ENCODE data around the gene TUBGCP6.

Gene TUBGCP6

DNA sequence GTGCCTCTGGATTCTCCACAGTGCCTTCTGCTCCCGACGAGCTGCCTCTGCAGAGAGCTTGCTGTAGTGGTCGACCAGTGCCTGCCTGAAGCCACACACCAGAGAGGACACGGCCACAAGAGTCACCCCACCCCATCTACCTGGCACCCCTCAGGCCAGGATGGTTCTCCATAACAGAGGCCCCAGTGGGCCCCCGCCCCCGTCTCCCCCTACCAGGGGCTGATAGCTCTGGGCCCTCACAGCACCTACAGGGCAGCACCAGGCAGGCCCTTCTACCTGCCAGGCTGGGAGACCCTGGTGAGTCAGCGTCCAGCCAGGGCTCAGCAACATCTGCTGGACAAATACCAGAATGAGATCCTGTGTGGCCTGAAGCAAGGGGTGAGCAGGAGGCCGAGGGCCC lies 22.3 kb downstream of the TUBGCP6 start:
- no peak for DNase-seq

GRCh38 chr22:50221410-50222300 lies 23.2 kb downstream of the TUBGCP6 start:
- no peak for DNase-seq

DNA sequence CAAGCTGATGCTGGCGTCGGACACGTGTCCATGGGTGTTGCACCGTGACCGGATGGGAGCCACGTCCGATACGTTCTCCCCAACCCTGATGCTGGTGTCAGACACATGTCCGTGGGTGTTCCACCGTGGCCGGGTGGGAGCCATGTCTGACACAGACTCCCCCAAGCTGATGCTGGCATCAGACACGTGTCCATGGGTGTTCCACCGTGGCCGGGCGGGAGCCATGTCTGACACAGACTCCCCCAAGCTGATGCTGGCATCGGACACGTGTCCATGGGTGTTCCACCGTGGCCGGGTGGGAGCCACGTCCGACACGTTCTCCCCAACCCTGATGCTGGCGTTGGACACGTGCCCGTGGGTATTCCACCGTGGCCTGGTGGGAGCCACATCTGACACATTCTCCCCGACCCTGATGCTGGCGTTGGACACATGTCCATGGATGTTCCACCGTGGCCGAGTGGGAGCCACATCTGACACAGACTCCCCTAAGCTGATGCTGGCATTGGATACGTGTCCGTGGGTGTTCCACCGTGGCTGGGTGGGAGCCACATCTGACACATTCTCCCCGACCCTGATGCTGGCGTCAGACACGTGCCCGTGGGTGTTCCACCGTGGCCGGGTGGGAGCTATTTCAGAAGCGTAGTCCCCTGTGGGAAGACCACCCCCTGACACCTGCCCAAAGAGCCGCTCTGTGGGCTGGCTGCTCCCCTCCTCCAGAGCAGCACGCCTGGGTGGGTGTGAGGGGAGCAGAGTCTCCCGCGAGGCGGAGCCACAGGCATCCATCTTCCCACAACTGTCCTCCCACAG lies 24.0 kb downstream of the TUBGCP6 start:
- DNase-seq: no peak

GRCh38 chr22:50219800-50220602 lies 24.8 kb downstream of the TUBGCP6 start:
- DNase-seq: no peak

DNA sequence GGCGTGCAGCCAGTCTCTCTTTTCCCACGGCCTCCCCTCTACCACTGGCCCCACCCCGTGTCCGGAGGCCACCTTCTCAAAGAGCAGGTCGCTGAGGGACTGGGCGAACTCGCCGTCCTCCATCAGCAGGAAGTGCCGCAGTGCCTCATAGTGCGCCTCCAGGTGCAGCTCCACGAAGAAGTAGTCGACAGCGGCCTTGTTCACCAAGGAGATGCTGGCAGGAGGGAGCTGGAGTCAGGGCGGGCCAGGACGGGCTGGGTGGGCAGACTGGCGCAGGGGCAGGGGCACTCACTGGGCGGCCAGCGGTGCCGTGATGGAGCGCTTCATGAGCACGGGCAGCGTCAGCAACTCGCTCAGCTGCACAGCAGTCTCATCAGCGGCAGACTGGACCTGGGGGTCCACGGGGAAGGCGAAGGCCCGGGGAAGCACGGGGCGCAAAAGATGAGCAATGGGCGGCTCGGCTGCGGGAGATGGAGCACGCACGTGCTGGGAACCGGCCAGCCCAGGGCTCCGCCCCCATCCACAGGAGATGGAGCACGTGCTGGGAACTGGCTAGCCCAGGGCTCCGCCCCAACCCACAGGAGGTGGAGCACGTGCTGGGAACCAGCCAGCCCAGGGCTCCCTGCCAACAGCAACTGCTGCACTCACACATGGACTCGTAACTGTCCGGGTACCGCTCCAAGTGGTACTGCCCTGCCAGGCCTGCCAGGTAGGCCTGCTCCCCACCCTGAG lies 25.7 kb downstream of the TUBGCP6 start:
- peak; percentile 48 for DNase-seq

- DNase-seq: no peak
These were observed 26.4 kb downstream of the TUBGCP6 start for GRCh38 chr22:50218153-50218995.

GRCh38 chr22:50217543-50218152 lies 27.2 kb downstream of the TUBGCP6 start:
- no peak for DNase-seq

DNA sequence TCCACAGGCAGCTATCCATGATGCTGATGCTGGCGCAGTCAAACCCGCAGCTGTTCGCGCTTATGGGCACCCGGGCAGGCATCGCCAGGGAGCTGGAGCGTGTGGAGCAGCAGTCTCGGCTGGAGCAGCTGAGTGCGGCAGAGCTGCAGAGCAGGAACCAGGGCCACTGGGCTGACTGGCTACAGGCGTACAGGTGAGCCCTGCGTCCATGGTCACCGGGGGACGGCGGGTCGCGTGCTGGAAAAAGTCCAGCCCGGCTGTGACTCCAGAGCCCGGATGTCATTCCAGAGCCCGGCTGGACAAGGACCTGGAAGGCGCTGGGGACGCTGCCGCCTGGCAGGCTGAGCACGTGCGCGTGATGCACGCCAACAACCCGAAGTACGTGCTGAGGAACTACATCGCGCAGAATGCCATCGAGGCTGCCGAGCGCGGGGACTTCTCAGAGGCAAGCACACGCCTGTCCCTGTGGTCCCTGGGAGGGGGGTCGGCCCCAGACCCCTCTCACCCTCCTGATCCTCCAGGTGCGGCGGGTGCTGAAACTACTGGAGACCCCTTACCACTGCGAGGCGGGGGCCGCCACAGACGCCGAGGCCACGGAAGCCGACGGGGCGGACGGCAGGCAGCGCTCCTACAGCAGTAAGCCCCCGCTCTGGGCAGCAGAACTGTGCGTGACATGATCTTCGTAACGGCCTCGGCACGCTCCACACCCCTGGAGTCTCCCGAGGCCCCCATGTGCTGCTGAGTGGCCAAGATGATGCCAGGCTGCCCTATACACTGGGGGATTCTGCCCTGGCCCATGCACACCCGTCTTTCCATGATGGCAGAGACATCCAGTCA lies 27.9 kb downstream of the TUBGCP6 start:
- DNase-seq: no peak

DNA sequence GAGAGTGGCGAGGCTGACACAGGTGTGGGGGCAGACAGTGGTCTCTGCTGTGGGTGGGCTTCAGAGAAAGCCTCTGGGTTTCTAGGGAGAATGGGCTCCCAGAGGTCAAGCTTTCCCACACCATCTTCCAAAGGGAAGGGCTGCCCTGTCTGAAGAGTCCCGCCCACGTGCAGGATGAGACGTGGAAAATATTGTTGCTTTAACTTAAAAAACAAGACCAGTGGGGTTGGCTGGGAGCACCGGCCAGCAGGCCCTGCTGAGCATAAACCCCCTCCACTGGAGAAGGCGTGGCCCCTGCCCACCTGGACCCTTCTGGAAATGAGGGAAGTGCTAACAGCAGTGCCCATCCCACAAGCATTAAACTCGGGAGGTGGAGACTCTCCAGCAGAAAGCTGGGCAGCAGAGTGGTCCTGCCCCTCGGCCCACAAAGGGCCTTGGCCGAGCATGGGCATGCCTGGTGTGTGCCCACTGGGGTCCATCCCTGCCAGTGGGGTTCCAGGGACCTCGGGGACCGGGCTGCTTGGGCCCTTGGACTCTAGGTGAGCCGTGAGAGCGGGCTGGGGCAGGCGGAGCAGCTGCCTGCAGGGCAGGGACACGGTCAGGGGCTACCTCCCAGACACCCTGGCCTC lies 28.7 kb downstream of the TUBGCP6 start:
- DNase-seq: no peak

DNA sequence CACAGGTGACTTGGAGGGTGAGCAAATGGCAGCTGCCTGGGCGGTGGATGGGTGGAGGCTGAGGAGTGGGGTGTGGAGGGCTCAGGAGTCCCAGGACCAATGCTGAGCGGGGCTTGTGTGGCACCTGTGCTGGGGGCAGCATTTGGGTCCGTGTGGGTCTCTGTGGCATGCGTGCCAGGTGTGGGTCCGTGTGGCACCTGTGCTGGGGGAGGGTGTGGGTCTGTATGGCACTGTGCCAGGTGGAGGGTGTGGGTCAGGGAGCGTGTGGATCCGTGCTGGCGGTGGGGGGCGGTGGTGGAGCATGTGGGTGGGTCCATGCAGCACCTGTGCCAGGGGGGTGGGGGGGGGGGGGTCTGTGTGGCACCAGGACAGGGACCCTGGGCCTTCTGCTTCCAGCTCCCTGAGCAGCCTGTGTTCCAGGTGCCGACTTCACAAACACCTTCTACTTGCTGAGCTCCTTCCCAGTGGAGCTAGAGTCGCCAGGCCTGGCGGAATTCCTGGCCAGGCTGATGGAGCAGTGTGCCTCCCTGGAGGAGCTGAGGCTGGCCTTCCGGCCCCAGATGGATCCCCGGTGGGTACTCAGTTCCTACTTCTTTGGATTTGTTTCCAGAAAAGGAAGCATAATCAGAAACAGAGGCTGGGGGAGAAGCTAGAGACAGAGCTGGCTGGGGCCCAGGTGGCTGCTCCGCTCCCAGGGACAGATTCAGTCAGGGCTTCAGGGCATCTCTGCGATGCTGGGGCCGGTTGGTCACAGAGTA lies 29.3 kb downstream of the TUBGCP6 start:
- no peak for DNase-seq

DNA sequence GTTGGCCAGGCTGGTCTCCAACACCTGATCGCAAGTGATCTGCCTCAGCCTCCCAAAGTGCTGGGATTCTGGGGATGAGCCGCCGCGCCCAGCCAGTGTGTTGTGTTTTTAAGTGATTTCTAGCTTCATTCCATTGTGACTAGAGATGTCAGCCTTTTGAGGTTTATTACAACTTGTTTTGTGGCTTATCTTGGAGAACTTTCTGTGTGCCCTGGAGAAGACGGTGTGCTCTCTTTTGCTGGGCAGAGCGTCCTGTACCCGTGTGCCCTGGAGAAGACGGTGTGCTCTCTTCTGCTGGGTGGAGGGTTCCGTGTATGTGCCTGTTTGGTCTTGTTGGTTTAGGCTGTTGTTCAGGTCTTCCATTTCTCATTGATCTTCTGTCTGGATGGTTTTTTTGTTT lies 31.6 kb downstream of the TUBGCP6 start:
- no peak for DNase-seq

DNA sequence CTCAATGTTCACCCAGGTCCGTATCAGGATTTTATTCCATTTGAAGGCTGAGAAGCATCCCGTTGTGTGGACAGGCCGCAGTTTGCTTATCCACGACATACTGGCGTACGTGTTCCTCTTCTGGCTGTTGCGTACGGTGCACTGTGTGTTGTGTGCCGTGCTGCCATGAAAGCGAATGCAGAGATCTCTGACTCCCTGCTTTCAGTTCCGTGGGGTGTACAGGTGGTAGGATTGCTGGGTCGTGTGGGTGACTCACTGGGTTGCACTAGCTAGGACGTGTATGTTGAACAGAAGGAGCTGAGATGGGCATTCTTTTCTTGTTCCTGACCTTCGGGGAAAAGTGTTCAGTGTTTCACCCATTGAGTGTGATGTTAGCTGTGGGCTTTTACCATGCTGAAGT lies 33.7 kb downstream of the TUBGCP6 start:
- DNase-seq: no peak

GRCh38 chr22:50210378-50211139 lies 34.3 kb downstream of the TUBGCP6 start:
- DNase-seq: no peak

DNA sequence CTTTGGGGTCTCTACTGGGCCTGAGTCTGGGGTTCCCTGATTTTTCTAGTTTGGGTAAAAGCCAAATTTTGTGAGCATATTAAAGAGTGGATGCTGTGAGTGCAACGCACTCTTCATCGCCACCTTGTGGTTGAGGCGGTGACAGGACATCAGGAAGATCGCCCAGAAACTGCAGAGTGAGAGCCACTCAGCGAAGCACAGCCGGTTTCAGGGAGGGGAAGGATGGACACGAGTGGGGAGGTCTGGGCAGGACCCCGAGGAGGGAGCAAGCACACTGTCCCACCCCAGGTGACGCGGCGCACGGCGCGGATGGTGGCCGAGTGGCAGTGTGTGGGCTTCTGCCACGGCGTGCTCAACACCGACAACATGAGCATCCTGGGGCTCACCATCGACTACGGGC lies 34.9 kb downstream of the TUBGCP6 start:
- peak; percentile 77 for DNase-seq

- no peak for DNase-seq
These were observed 35.6 kb downstream of the TUBGCP6 start for GRCh38 chr22:50208939-50209892.

DNA sequence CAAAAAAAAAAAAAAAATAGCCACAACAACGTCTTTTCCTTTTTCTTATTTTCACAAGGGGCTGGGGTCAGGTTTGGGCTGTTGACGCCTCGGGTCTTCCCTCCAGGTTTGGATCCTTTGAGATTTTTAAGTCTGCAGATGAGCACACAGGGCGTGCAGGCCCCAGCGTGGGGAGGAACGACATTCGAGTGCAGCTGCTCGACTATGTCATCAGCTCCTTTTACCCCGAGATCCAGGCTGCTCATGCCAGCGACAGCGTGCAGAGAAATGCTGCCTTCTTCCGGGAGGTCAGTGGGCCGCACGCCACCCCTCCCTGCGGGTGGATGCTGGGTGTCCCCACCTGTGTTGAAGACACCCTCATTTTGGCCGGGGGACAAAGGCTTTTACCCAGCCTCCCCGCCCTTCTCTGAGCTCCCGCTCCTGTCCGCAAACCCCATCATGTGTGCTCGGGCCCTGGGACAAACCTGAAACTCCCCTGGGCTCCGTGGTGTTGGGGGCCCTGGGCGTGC lies 36.3 kb downstream of the TUBGCP6 start:
- no peak for DNase-seq
